HG03571 (cell line): ENCODE results near the gene SLC16A6.
"Not testable (repeated sequence)": the region's sequence is repeated elsewhere in the genome, so short reads cannot be mapped to it uniquely, and the experiment has no call there.

Experiments
- ATAC-seq: cut with Tn5 transposase; IDR thresholded peaks from one replicate; pipeline ENCODE4 v1.9.1; 2021; ENCODE audit not compliant: unreplicated experiment

The SLC16A6 gene

GRCh38 chr17:68225055-68225454 lies 65.9 kb downstream of the SLC16A6 start:
- not testable (repeated sequence) for ATAC-seq

GRCh38 chr17:68222606-68223005 lies 68.3 kb downstream of the SLC16A6 start:
- no peak for ATAC-seq

GRCh38 chr17:68221786-68222185 lies 69.1 kb downstream of the SLC16A6 start:
- no peak for ATAC-seq

- not testable (repeated sequence) for ATAC-seq
These were observed 70.1 kb downstream of the SLC16A6 start for GRCh38 chr17:68220786-68221185.

DNA sequence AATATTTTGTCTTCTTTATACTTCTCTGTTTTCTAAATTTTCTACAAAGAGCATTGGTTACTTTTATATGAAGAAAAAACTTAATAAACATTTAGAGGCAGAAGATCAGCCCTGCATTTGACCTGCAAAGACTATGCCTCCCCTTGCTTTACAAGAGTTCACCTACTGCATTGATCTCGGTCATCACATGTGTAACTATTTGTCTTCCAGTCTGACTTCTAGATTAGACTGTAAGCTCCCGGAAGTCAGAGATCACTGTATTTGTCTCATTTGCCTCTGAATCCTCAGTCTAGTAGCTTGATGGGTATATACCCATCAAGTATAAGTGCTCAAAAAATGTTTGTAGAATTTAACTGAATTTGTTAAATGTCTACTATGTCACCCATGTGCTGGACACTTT lies 70.7 kb downstream of the SLC16A6 start:
- ATAC-seq = not testable (repeated sequence)

- not testable (repeated sequence) for ATAC-seq
These were observed 71.5 kb downstream of the SLC16A6 start for GRCh38 chr17:68219429-68219828.
